Ovary (tissue), 9 donors: ENCODE measurements around the gene PCBP4. TPM values are rescaled to one million over a fixed set of nuclear protein-coding genes. Genes with fewer than 3 reads are reported as not detected.
A peak's percentile ranks its signal among the peaks of the same experiment; 100 is the strongest.

Source experiments
- DNase-seq, 5 donors: peaks; one replicate each; pipeline ENCODE4 v3.0.0-alpha.2; 2019 to 2020
- H3K27ac ChIP-seq, 2 donors: fragments of 200-600 bp; one replicate each; pipeline versions ENCODE4 v1.5.1 to v1.8.0; 2019 to 2022
- H3K27me3 ChIP-seq: fragments of 200-600 bp; one replicate; pipeline ENCODE4 v1.8.0; 2022
- H3K36me3 ChIP-seq: fragments of 200-600 bp; sonication (generic); one replicate; pipeline ENCODE4 v1.5.1; 2019
- H3K4me1 ChIP-seq: one replicate; pipeline ENCODE4 v1.8.1; 2013; ENCODE audit warnings: mild to moderate bottlenecking, moderate library complexity; ENCODE audit not compliant: insufficient read depth
- H3K4me3 ChIP-seq: fragments of 200-600 bp; sonication (generic); one replicate; pipeline ENCODE4 v1.5.1; 2017
- H3K9me3 ChIP-seq, 2 donors: fragments of 200-600 bp in 1 of 2; sonication (generic) in 1 of 2; one replicate each; pipeline versions ENCODE4 v1.5.1 to v1.8.1; 2013 to 2019; ENCODE audit warnings: mild to moderate bottlenecking in 1 of 2, moderate library complexity in 1 of 2
- CTCF ChIP-seq, 3 donors: fragments of 450-650 bp in 2 of 3; fragments of 200-600 bp in 1 of 3; IDR thresholded peaks; one replicate each; pipeline versions ENCODE4 v1.5.1 to v1.8.0; 2016 to 2022; ENCODE audit warnings: antibody characterized with exemption in 3 of 3, mild to moderate bottlenecking in 1 of 3
- EP300 ChIP-seq: sonication (generic); formaldehyde crosslinking; IDR thresholded peaks from one replicate; pipeline ENCODE4 v1.6.1; 2017; ENCODE audit warnings: antibody characterized with exemption
- POLR2A ChIP-seq: fragments of 450-650 bp; IDR thresholded peaks from one replicate; pipeline ENCODE4 v1.6.1; 2017; ENCODE audit warnings: antibody characterized with exemption, mild to moderate bottlenecking, moderate library complexity
- WGBS, 3 donors: extraction: QIAGEN DNeasy Blood & Tissue Kit in 1 of 3; methylation state at CpG; one replicate each; pipeline versions ENCODE4 v1.1.5 to v1.1.7; 2013 to 2017; 5-methylcytosine and 5-hydroxymethylcytosine counted together
- intact Hi-C, 4 donors: fragments of 100-400 bp; cut with DNase I; formaldehyde crosslinking; loops; one replicate each; pipeline versions ENCODE4 v1.11.0 to v1.15.1; 2022 to 2023
- polyA plus RNA-seq, 2 donors: library from polyadenylated mRNA; stranded (reverse); fragments of 200-250 nt in 1 of 2; fragments of 350-450 nt in 1 of 2; fragmentation: Illumina TruSeq in 1 of 2; extraction: RNeasy Lipid Tissue Mini Kit (QIAGEN cat#74804) in 1 of 2; gene quantifications; one replicate each; pipeline ENCODE4 v1.2.3, GENCODE V29; 2013 to 2014
- total RNA-seq, 7 donors: library from RNA; depleted of rRNA in 2 of 7; stranded (reverse); fragments of >200 nt in 2 of 7; fragmentation: NEBNext Ultra II Directional in 3 of 7; extraction: Animal tissue kit (Norgen Biotek cat#: 25700) in 3 of 7; gene quantifications; one replicate each; pipeline versions ENCODE4 v1.1.0 to v1.2.4, GENCODE V29; 2016 to 2023
- donor health status: DM: no; HTN: no; CAD: no; lungs with moderate emphysema.
- donor health status: DM: no; HTN: no; CAD: no.
- donor health status: Bipolar disorder and iron deficiency.
- donor health status: DM: yes; HTN: yes; CAD: no.
- donor health status: DM: no; HTN: no; CAD: no.
- donor health status: DM: yes; HTN: yes; CAD: no.

Gene PCBP4
- total and polyA plus RNA-seq, 9 donors: 4.5 to 83.3 (median 44.0) TPM

GRCh38 chr3:51945031-51945840 lies 22.0 kb downstream of the PCBP4 start:
- DNase-seq: peak in 1 of 5 donors; percentile 17
- no peak for TF ChIP-seq EP300
- H3K27ac ChIP-seq: no peak overlapping the region
- no peaks in the 10 kb centered on the region for H3K36me3 ChIP-seq
- H3K9me3 ChIP-seq: no peaks in the 10 kb centered on the region
- 79 to 83% (median 82%) methylated on average over 18 of the region's 18 CpGs for WGBS, 3 donors
- no peaks in the 10 kb centered on the region for H3K27me3 ChIP-seq
- H3K4me3 ChIP-seq: no peak overlapping the region
- intact Hi-C loops: loop anchor here in 1 of 4 donors (10.0 kb wide), 1 partner anchor 1330 kb away; the partner anchor contains the start of genes CISH and MAPKAPK3
- H3K4me1 ChIP-seq: peaks cover 14% of the 10 kb centered on the region

- Histone ChIP-seq H3K27ac (no peak overlapping the region), H3K36me3 (no peaks in the 10 kb centered on the region), H3K4me3 (no peak overlapping the region), H3K27me3 (no peaks in the 10 kb centered on the region), H3K4me1 (peaks cover 14% of the 10 kb centered on the region), H3K9me3 (no peaks in the 10 kb centered on the region)
- intact Hi-C loops: loop anchor here in 1 of 4 donors (5.0 to 10.0 kb wide), 2 partner anchors 198 to 1330 kb away; partner anchors contain the start of genes CISH and MAPKAPK3
- WGBS, 3 donors: 81 to 88% (median 88%) methylated on average over 11 of the region's 11 CpGs
- no peak for DNase-seq
- TF ChIP-seq POLR2A (no peak), EP300 (no peak), CTCF (IDR thresholded peaks at IDR 0.05) (no peak)
Measured at GRCh38 chr3:51944451-51945021, 22.7 kb downstream of the PCBP4 start.

GRCh38 chr3:51943451-51944391 lies 23.5 kb downstream of the PCBP4 start:
- H3K27ac ChIP-seq: peak overlapping the region in 1 of 2 donors; percentile 90

More at GRCh38 chr3:51943451-51944391, 23.5 kb downstream of the PCBP4 start:
- Histone ChIP-seq H3K36me3 (no peaks in the 10 kb centered on the region), H3K27me3 (no peaks in the 10 kb centered on the region), H3K4me1 (peaks cover 14% of the 10 kb centered on the region), H3K9me3 (no peaks in the 10 kb centered on the region), H3K4me3 (no peak overlapping the region)
- WGBS, 3 donors: 91 to 94% (median 93%) methylated on average over 20 to 21 of the region's 21 CpGs
- intact Hi-C loops: loop anchor here in 2 of 4 donors (2.0 to 10.0 kb wide), 3 partner anchors 29 to 1329 kb away; partner anchors contain the start of genes CISH (in 1 of the 2) and MAPKAPK3 (in 1 of the 2)
- DNase-seq: peak in 2 of 5 donors; percentile 26 to 51
- TF ChIP-seq CTCF (IDR thresholded peaks at IDR 0.05): no peak
- TF ChIP-seq POLR2A: no peak
- no peak for TF ChIP-seq EP300
